Measurements from ENCODE around the gene MEA1.
A peak's percentile ranks its signal among the peaks of the same experiment; 100 is the strongest.
"Not testable (repeated sequence)": the region's sequence is repeated elsewhere in the genome, so short reads cannot be mapped to it uniquely, and the experiment has no call there.

The MEA1 gene

DNA sequence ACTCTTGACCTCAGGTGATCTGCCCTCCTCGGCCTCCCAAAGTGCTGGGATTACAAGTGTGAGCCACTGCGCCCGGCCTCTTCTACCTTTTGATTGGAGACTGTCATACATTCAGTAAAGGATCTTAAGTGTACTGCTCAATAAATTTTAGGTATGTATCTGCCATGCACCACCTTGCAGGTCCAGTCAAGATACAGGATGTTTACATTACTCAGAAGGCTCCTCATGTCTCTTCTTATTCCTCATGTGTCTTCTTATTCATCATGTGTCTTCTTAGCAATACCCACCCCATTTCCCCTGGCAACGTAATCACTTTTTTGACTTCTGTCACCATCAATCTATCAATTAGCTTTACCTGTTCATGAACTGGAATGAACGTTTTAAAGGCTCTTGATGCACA is 7.9 kb downstream of the MEA1 start:
- H3K4me3 ChIP-seq (ENCODE audit: control insufficient read depth, low read depth, low read length) = no peak overlapping the region
- no peak for DNase-seq (ENCODE audit: low read depth)
- TF ChIP-seq, protein P1, sequence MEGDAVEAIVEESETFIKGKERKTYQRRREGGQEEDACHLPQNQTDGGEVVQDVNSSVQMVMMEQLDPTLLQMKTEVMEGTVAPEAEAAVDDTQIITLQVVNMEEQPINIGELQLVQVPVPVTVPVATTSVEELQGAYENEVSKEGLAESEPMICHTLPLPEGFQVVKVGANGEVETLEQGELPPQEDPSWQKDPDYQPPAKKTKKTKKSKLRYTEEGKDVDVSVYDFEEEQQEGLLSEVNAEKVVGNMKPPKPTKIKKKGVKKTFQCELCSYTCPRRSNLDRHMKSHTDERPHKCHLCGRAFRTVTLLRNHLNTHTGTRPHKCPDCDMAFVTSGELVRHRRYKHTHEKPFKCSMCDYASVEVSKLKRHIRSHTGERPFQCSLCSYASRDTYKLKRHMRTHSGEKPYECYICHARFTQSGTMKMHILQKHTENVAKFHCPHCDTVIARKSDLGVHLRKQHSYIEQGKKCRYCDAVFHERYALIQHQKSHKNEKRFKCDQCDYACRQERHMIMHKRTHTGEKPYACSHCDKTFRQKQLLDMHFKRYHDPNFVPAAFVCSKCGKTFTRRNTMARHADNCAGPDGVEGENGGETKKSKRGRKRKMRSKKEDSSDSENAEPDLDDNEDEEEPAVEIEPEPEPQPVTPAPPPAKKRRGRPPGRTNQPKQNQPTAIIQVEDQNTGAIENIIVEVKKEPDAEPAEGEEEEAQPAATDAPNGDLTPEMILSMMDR (conservative IDR thresholded peaks at IDR 0.05; ENCODE audit: control insufficient read depth, insufficient read depth, low read depth, low read length) = no peak

DNA sequence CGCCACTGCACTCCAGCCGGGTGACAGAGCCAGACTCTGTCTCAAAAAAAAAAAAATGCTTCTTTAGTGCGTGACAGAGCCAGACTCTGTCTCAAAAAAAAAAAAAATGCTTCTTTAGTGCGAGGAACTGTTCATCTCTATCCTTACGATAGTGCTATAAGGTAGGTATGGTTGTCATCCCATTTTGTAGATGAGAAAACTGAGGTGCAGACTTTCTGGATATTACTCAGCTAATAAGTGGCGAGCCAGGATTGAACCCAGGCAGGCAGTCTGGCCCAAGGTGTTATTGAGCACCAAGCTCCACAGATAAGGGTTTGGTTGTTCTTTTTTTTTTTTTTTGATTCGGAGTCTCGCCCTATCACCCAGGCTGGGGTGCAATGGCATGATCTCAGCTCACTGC is 11.9 kb downstream of the MEA1 start:
- no peak overlapping the region for H3K4me3 ChIP-seq (ENCODE audit: control insufficient read depth, low read depth, low read length)
- DNase-seq (ENCODE audit: low read depth) = no peak
- TF ChIP-seq, protein P1 (conservative IDR thresholded peaks at IDR 0.05; ENCODE audit: control insufficient read depth, insufficient read depth, low read depth, low read length) = no peak

DNA sequence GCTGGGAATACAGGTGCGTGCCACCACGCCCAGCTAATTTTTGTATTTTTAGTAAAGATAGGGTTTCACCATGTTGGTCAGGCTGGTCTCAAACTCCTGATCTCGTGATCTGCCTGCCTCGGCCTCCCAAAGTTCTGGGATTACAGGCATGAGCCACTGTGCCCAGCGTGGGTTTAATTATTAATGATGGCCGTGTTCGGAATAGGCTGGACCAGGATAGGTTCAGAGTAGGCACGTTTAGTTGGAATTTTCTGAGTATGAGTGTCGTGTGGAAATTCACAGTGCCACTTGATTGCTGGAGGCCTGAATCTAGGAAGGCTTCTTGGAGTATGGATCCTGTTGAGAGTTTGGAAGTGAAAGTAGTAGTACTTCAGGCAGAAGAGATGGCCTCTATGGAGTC is 15.5 kb downstream of the MEA1 start:
- not testable (repeated sequence) for DNase-seq (ENCODE audit: low read depth); H3K4me3 ChIP-seq (ENCODE audit: control insufficient read depth, low read depth, low read length)

DNA sequence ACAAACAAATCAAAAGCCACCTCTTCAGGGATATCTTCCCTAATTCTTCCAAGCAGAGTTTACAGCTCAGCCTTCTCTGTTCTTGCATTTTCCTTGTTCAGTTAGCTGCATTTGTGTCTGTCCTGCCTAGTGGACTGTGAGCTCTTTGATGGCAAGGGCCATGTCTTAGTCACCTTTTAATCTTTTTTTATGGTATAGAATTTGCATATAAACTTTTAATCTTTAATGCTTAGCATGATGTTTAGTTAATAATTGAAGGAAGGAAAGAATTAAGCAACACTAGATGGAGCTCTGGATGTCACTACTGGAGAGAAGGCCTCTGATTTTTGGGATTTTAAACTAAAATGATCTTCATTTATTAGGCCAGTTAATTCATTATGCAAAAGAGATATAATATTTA is 17.2 kb downstream of the MEA1 start:
- no peak for DNase-seq (ENCODE audit: low read depth)
- TF ChIP-seq, protein P1 (conservative IDR thresholded peaks at IDR 0.05; ENCODE audit: control insufficient read depth, insufficient read depth, low read depth, low read length) = peak; percentile 6

DNA sequence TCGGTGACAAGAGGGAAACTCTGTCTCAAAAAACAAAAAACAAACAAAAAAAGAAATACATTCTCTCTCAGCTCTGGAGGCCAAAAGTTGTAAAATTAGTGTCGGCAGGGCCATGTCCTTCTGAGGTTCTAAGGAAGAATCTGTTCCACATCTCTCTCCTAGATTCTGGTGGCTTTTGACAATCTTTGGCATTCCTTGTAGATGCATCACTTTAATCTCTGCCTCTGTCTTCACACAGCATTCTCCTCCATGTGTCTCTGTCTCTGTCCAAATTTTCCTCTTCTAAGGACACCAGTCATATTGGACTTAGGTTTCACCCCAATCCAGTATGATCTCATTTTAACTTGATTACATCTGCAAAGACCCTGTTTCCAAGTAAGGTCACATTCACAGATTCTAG is 20.3 kb downstream of the MEA1 start:
- DNase-seq (ENCODE audit: low read depth) = no peak
- H3K4me3 ChIP-seq (ENCODE audit: control insufficient read depth, low read depth, low read length) = no peak overlapping the region
- TF ChIP-seq, protein P1 (conservative IDR thresholded peaks at IDR 0.05; ENCODE audit: control insufficient read depth, insufficient read depth, low read depth, low read length) = no peak

More for the DNA sequence above, 17.2 kb downstream of the MEA1 start:
- H3K4me3 ChIP-seq (ENCODE audit: control insufficient read depth, low read depth, low read length) = no peak overlapping the region

DNA sequence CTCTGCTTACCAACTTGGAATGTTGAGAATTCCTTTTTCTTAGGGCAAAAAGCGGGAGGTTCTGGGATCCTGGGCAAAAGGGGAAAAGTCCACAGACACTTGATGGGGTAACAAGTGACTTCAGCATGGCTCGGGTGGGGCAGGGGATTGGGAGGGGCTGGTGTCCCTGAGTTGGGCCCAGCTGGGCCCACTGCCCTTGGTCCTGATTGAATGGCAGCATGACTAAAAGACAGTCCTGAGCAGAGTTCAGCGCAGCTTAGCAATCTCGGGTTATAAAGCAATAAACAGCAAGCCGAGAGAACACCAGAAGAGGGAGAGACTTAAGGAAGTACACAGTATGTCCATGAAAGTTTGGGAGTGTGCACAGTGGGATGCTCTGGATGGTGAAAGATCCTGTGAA is 23.8 kb downstream of the MEA1 start:
- DNase-seq (ENCODE audit: low read depth) = no peak
- TF ChIP-seq, protein P1 (conservative IDR thresholded peaks at IDR 0.05; ENCODE audit: control insufficient read depth, insufficient read depth, low read depth, low read length) = no peak
- no peak overlapping the region for H3K4me3 ChIP-seq (ENCODE audit: control insufficient read depth, low read depth, low read length)

DNA sequence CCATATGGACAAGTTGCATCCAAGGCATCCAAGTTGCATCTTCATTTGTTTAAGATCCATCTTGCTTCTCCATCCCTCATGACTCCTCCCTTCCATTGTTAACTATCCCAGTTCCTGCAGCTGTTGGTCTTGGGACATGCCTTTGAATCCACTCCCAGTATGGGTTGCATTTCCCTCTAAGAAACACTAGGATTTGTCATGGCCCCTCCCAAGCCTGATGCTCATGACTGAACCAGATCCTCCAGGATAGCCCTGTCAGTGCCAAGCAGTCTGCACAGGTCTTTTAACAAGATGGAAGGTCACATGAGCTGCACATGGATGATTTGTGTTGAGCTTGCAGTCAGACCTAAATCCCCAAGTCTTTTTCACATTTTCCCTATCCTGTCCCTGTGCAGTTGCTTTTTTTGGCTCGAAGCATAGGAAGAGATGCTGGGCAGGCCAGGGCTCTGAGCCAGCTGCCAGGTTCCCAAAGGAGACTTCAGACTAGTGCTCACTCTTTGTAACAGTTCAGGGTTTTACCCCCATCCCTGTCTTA is 25.2 kb downstream of the MEA1 start:
- DNase-seq (ENCODE audit: low read depth) = peak; percentile 83
- TF ChIP-seq, protein P1 (conservative IDR thresholded peaks at IDR 0.05; ENCODE audit: control insufficient read depth, insufficient read depth, low read depth, low read length) = no peak

More for the DNA sequence above, 25.2 kb downstream of the MEA1 start:
- no peak overlapping the region for H3K4me3 ChIP-seq (ENCODE audit: control insufficient read depth, low read depth, low read length)

All from fibroblast of mammary gland (primary cell).